SK-N-SH (cell line): ENCODE results near the gene TSHZ2. TPM values are rescaled to one million over a fixed set of nuclear protein-coding genes. Genes with fewer than 3 reads are reported as not detected.

Experiments used
- CTCF ChIA-PET: fragments of 300-600, 350-600 bp; formaldehyde crosslinking; extraction: SDS; loops from one replicate; lab custom pipeline; 2021; lab: Yijun Ruan, JAX
- POLR2A ChIA-PET: fragments of 350-600 bp; sonication (Branson Sonifier 250); formaldehyde crosslinking; extraction: SDS; loops from one replicate; lab custom pipeline; 2020; ENCODE audit warnings: antibody characterized with exemption, inconsistent platforms; lab: Yijun Ruan, JAX
- DNase-seq: peaks from one replicate; pipeline ENCODE4 v3.0.0; 2012
- H2AFZ ChIP-seq: fragments of 200-600 bp; sonication (generic); 2 replicates; pipeline ENCODE4 v1.8.1; 2016; ENCODE audit warnings: antibody characterized with exemption, mild to moderate bottlenecking, low read depth
- H3F3A ChIP-seq: fragments of 200-600 bp; sonication (generic); replicated peaks from 2 replicates; pipeline ENCODE3; 2016; ENCODE audit warnings: antibody characterized with exemption, mild to moderate bottlenecking; ENCODE audit not compliant: insufficient read depth
- H3K27ac ChIP-seq, 2 experiments: fragments of 200-500 bp in 1 of 2; fragments of 200-600 bp in 1 of 2; sonication (Bioruptor generic) in 1 of 2; sonication (generic), shearing (Covaris generic) in 1 of 2; 2 replicates each; pipeline versions ENCODE4 v1.5.1 to v1.6.1; 2014 to 2016; ENCODE audit warnings: low read depth in 2 of 2, inconsistent platforms in 1 of 2, low read length in 1 of 2, mild to moderate bottlenecking in 1 of 2, mixed read lengths in 1 of 2
- H3K27me3 ChIP-seq: fragments of 200-600 bp; sonication (generic), shearing (Covaris generic); 2 replicates; pipeline ENCODE4 v1.6.1; 2016; ENCODE audit warnings: mixed run types; ENCODE audit not compliant: insufficient read depth
- H3K36me3 ChIP-seq, 2 experiments: fragments of 200-500 bp in 1 of 2; fragments of 200-600 bp in 1 of 2; sonication (Bioruptor generic) in 1 of 2; sonication (generic) in 1 of 2; replicated peaks in 1 of 2; 2 replicates each; pipeline versions ENCODE3 to v1.5.1; 2014 to 2016; ENCODE audit warnings: low read length in 1 of 2, mild to moderate bottlenecking in 1 of 2; ENCODE audit not compliant: insufficient read depth in 2 of 2, control insufficient read depth in 1 of 2
- H3K4me1 ChIP-seq, 2 experiments: fragments of 200-500 bp in 1 of 2; fragments of 200-600 bp in 1 of 2; sonication (Bioruptor generic) in 1 of 2; sonication (generic), shearing (Covaris generic) in 1 of 2; 2 replicates each; pipeline versions ENCODE4 v1.5.1 to v1.6.1; 2014 to 2016; ENCODE audit warnings: low read depth in 1 of 2, low read length in 1 of 2, mixed run types in 1 of 2; ENCODE audit not compliant: insufficient read depth in 2 of 2, control insufficient read depth in 1 of 2
- H3K4me2 ChIP-seq: fragments of 200-600 bp; sonication (generic), shearing (Covaris generic); 2 replicates; pipeline ENCODE4 v1.6.1; 2017; ENCODE audit warnings: mixed run types
- H3K4me3 ChIP-seq, 2 experiments: fragments of 200-500 bp in 1 of 2; fragments of 200-600 bp in 1 of 2; sonication (Bioruptor generic) in 1 of 2; sonication (generic), shearing (Covaris generic) in 1 of 2; 2 replicates each; pipeline versions ENCODE4 v1.5.1 to v1.8.1; 2014 to 2016; ENCODE audit warnings: low read depth in 2 of 2, inconsistent platforms in 1 of 2, low read length in 1 of 2, mild to moderate bottlenecking in 1 of 2, mixed read lengths in 1 of 2, moderate library complexity in 1 of 2
- H3K79me2 ChIP-seq: fragments of 200-600 bp; sonication (generic); 2 replicates; pipeline ENCODE4 v1.8.1; 2017; ENCODE audit warnings: mild to moderate bottlenecking; ENCODE audit not compliant: insufficient read depth
- H3K9ac ChIP-seq: fragments of 200-600 bp; sonication (generic); 2 replicates; pipeline ENCODE4 v1.6.1; 2017; ENCODE audit warnings: mixed run types
- H3K9me2 ChIP-seq: fragments of 200-600 bp; sonication (generic); 2 replicates; pipeline ENCODE4 v1.6.1; 2017; ENCODE audit warnings: mixed run types
- H3K9me3 ChIP-seq: fragments of 200-600 bp; sonication (generic); 2 replicates; pipeline ENCODE4 v1.6.1; 2017; ENCODE audit warnings: mixed run types, mild to moderate bottlenecking, moderate library complexity
- H4K20me1 ChIP-seq: fragments of 200-600 bp; sonication (generic); 2 replicates; pipeline ENCODE4 v1.6.1; 2017; ENCODE audit warnings: mild to moderate bottlenecking, mixed run types; ENCODE audit not compliant: insufficient read depth
- FOXM1 ChIP-seq: IDR thresholded peaks from 2 replicates; pipeline ENCODE4 v1.4.0; 2012; ENCODE audit warnings: low read depth, mild to moderate bottlenecking
- IRF3 ChIP-seq: fragments of 150-350 bp; IDR thresholded peaks from 2 replicates; pipeline ENCODE4 v1.6.1; 2016; ENCODE audit warnings: mild to moderate bottlenecking, low read depth, low read length
- JUND ChIP-seq: IDR thresholded peaks from 2 replicates; pipeline ENCODE4 v1.4.0; 2012
- MAX ChIP-seq: IDR thresholded peaks from 2 replicates; pipeline ENCODE4 v1.4.0; 2012; ENCODE audit warnings: low read depth
- RCOR1 ChIP-seq: fragments of 150-350 bp; IDR thresholded peaks from 2 replicates; pipeline ENCODE4 v1.6.1; 2017; ENCODE audit warnings: antibody characterized with exemption, low read length
- TCF12 ChIP-seq: IDR thresholded peaks from 2 replicates; pipeline ENCODE4 v1.4.0; 2012
- WGBS: methylation state at CpG from one replicate; pipeline ENCODE4 v1.1.6; 2017; ENCODE audit warnings: low lambda C conversion rate; 5-methylcytosine and 5-hydroxymethylcytosine counted together
- polyA plus RNA-seq, 3 experiments: library from polyadenylated mRNA; depleted of rRNA; stranded (reverse); fragments of >200 nt; gene quantifications; 2 replicates each; pipeline ENCODE4 v1.2.3, GENCODE V29; 2012
- TF ChIP-seq, protein P1 (sequence below): IDR thresholded peaks from 2 replicates; pipeline ENCODE4; 2012
- TF ChIP-seq, protein P2 (sequence below): IDR thresholded peaks from 2 replicates; pipeline ENCODE4 v1.4.0; 2012; ENCODE audit warnings: low read depth, borderline replicate concordance

Gene TSHZ2
- polyA plus RNA-seq, 1 of the 3 experiments (the other 2 are of a cell fraction): 0.13 TPM

DNA sequence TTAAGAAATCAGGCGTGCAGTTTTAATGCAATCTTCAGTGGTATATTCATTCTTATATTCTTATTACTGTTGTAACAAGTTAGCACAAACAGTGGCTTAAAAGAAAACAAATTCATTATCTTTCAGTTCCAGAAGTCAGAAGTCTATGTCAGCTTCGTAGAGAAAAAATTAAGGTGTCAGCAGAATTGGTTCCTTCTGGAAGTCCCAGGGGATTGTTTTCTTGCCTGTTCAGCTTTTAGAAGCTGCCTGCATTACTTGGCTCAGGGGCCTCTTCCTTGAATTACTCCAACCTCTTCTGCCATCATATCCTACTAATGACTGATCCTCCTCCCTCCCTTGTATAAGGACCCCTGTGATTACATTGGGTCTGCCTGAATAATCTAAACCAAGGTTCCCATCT is 377.6 kb downstream of the TSHZ2 start:
- H3K79me2 ChIP-seq: no peaks in the 10 kb centered on the region
- no peaks in the 10 kb centered on the region for H3F3A ChIP-seq
- CTCF ChIA-PET: no interaction called here
- no peak overlapping the region for H3K4me3 ChIP-seq
- no peaks in the 10 kb centered on the region for H3K27me3 ChIP-seq
- whole genome bisulfite sequencing: 56% methylated on average over 2 of the region's 2 CpGs
- POLR2A ChIA-PET: no interaction called here
- H4K20me1 ChIP-seq: no peaks in the 10 kb centered on the region
- no peaks in the 10 kb centered on the region for H3K4me1 ChIP-seq
- no peaks in the 10 kb centered on the region for H3K9me2 ChIP-seq
- H3K4me2 ChIP-seq: no peak overlapping the region
- no peak for DNase-seq
- H2AFZ ChIP-seq: no peak overlapping the region
- H3K36me3 ChIP-seq: no peaks in the 10 kb centered on the region
- H3K9me3 ChIP-seq: no peaks in the 10 kb centered on the region
- no peak overlapping the region for H3K9ac ChIP-seq
- H3K27ac ChIP-seq: no peak overlapping the region
- TF ChIP-seq TCF12: no peak
- no peak for TF ChIP-seq FOXM1
- TF ChIP-seq, protein P1, sequence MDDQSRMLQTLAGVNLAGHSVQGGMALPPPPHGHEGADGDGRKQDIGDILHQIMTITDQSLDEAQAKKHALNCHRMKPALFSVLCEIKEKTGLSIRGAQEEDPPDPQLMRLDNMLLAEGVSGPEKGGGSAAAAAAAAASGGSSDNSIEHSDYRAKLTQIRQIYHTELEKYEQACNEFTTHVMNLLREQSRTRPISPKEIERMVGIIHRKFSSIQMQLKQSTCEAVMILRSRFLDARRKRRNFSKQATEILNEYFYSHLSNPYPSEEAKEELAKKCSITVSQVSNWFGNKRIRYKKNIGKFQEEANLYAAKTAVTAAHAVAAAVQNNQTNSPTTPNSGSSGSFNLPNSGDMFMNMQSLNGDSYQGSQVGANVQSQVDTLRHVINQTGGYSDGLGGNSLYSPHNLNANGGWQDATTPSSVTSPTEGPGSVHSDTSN: no peak
- TF ChIP-seq IRF3: no peak

- H3K9me3 ChIP-seq: no peaks in the 10 kb centered on the region
- H3K9me2 ChIP-seq: no peaks in the 10 kb centered on the region
- H3K4me1 ChIP-seq: no peaks in the 10 kb centered on the region
- H3K79me2 ChIP-seq: no peaks in the 10 kb centered on the region
- DNase-seq: no peak
- H2AFZ ChIP-seq: no peak overlapping the region
- H3K27ac ChIP-seq: no peak overlapping the region
- CTCF ChIA-PET: no interaction called here
- POLR2A ChIA-PET: no interaction called here
- no peak overlapping the region for H3K4me2 ChIP-seq
- no peaks in the 10 kb centered on the region for H3K36me3 ChIP-seq
- H4K20me1 ChIP-seq: no peaks in the 10 kb centered on the region
- no peak overlapping the region for H3K4me3 ChIP-seq
- no peak overlapping the region for H3K9ac ChIP-seq
- no peaks in the 10 kb centered on the region for H3F3A ChIP-seq
- no peak for TF ChIP-seq FOXM1
- TF ChIP-seq MAX: no peak
- TF ChIP-seq, protein P2, sequence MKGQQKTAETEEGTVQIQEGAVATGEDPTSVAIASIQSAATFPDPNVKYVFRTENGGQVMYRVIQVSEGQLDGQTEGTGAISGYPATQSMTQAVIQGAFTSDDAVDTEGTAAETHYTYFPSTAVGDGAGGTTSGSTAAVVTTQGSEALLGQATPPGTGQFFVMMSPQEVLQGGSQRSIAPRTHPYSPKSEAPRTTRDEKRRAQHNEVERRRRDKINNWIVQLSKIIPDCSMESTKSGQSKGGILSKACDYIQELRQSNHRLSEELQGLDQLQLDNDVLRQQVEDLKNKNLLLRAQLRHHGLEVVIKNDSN: no peak
- no peak for TF ChIP-seq TCF12
- WGBS: 52% methylated on average over 6 of the region's 6 CpGs
- no peaks in the 10 kb centered on the region for H3K27me3 ChIP-seq
These were observed 380.7 kb downstream of the TSHZ2 start for GRCh38 chr20:53352727-53353440.

DNA sequence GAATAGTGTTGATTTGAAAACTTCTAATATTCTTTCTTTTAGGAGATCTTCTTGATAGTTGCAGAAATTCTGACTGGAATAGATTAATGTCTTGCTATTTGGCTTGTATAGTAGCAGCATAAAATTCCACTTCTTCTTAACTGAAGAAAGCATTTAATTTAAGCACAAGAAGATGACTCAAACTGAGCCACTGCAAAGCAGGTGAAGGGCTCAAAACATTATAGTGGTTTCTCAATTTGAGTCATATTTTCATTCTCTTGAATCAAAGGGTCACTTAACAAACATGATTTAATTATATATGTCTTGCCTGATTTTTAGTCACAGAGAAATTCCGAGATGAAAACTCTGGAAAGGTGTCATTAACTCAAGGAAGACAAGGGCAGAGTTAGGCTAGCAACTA is 382.2 kb downstream of the TSHZ2 start:
- Histone ChIP-seq H3K4me3 (no peak overlapping the region), H3K36me3 (no peaks in the 10 kb centered on the region), H3K9ac (no peak overlapping the region), H3F3A (no peaks in the 10 kb centered on the region), H3K9me3 (no peaks in the 10 kb centered on the region), H2AFZ (no peak overlapping the region)
- no peak for DNase-seq
- WGBS: 8% methylated on average over 1 of the region's 1 CpG
- TF ChIP-seq RCOR1 (no peak), JUND (no peak)
- TF ChIP-seq, all 33 proteins: peak for 0
- CTCF ChIA-PET: no interaction called here
- POLR2A ChIA-PET: no interaction called here
- Histone ChIP-seq H3K4me2 (no peak overlapping the region), H3K27ac (no peak overlapping the region), H4K20me1 (no peaks in the 10 kb centered on the region), H3K79me2 (no peaks in the 10 kb centered on the region), H3K4me1 (no peaks in the 10 kb centered on the region), H3K9me2 (no peaks in the 10 kb centered on the region), H3K27me3 (no peaks in the 10 kb centered on the region)
